ENCODE measurements around the gene GRM3. TPM values are rescaled to one million over a fixed set of nuclear protein-coding genes. Genes with fewer than 3 reads are reported as not detected.

Gene GRM3
- polyA plus RNA-seq, 1 experiment, result not detected

- TF ChIP-seq, protein P1, sequence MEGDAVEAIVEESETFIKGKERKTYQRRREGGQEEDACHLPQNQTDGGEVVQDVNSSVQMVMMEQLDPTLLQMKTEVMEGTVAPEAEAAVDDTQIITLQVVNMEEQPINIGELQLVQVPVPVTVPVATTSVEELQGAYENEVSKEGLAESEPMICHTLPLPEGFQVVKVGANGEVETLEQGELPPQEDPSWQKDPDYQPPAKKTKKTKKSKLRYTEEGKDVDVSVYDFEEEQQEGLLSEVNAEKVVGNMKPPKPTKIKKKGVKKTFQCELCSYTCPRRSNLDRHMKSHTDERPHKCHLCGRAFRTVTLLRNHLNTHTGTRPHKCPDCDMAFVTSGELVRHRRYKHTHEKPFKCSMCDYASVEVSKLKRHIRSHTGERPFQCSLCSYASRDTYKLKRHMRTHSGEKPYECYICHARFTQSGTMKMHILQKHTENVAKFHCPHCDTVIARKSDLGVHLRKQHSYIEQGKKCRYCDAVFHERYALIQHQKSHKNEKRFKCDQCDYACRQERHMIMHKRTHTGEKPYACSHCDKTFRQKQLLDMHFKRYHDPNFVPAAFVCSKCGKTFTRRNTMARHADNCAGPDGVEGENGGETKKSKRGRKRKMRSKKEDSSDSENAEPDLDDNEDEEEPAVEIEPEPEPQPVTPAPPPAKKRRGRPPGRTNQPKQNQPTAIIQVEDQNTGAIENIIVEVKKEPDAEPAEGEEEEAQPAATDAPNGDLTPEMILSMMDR (IDR thresholded peaks at IDR 0.05; ENCODE audit: insufficient read depth, low read depth, low read length), result no peak
- CTCF ChIA-PET, result no interaction called here
- POLR2A ChIA-PET, result no interaction called here
- Histone ChIP-seq H3K36me3 (ENCODE audit: control insufficient read depth, insufficient read depth, low read length) (no peaks in the 10 kb centered on the region), H3K4me3 (ENCODE audit: low read depth, low read length) (no peak overlapping the region), H3K27me3 (ENCODE audit: control insufficient read depth, insufficient read depth, low read length) (no peaks in the 10 kb centered on the region)
- no peak for DNase-seq (ENCODE audit: low read depth)
These were observed 200.9 kb downstream of the GRM3 start for GRCh38 chr7:86844608-86845007.

GRCh38 chr7:86846494-86847190 lies 202.9 kb downstream of the GRM3 start:
- POLR2A ChIA-PET, result no interaction called here
- no peak overlapping the region for H3K4me3 ChIP-seq (ENCODE audit: low read depth, low read length)
- no peak for DNase-seq (ENCODE audit: low read depth)
- H3K27me3 ChIP-seq (ENCODE audit: control insufficient read depth, insufficient read depth, low read length), result no peaks in the 10 kb centered on the region
- CTCF ChIA-PET, result no interaction called here
- no peaks in the 10 kb centered on the region for H3K36me3 ChIP-seq (ENCODE audit: control insufficient read depth, insufficient read depth, low read length)
- TF ChIP-seq, protein P1 (IDR thresholded peaks at IDR 0.05; ENCODE audit: insufficient read depth, low read depth, low read length), result no peak

GRCh38 chr7:86848226-86848625 lies 204.5 kb downstream of the GRM3 start:
- CTCF ChIA-PET, result no interaction called here
- POLR2A ChIA-PET, result no interaction called here
- Histone ChIP-seq H3K36me3 (ENCODE audit: control insufficient read depth, insufficient read depth, low read length) (no peaks in the 10 kb centered on the region), H3K4me3 (ENCODE audit: low read depth, low read length) (no peak overlapping the region), H3K27me3 (ENCODE audit: control insufficient read depth, insufficient read depth, low read length) (no peaks in the 10 kb centered on the region)
- DNase-seq (ENCODE audit: low read depth), result no peak
- TF ChIP-seq, protein P1 (IDR thresholded peaks at IDR 0.05; ENCODE audit: insufficient read depth, low read depth, low read length), result no peak

GRCh38 chr7:86851566-86851965 lies 207.9 kb downstream of the GRM3 start:
- Histone ChIP-seq H3K27me3 (ENCODE audit: control insufficient read depth, insufficient read depth, low read length) (no peaks in the 10 kb centered on the region), H3K4me3 (ENCODE audit: low read depth, low read length) (no peak overlapping the region), H3K36me3 (ENCODE audit: control insufficient read depth, insufficient read depth, low read length) (no peaks in the 10 kb centered on the region)
- ChIA-PET POLR2A (interaction anchor here (0.6 kb wide), 1 partner anchor 13 kb away, joined by 4 read pairs; no protein-coding TSS in a partner anchor), CTCF (no interaction called here)
- TF ChIP-seq, protein P1 (IDR thresholded peaks at IDR 0.05; ENCODE audit: insufficient read depth, low read depth, low read length), result no peak
- DNase-seq (ENCODE audit: low read depth), result no peak

- Histone ChIP-seq H3K36me3 (ENCODE audit: control insufficient read depth, insufficient read depth, low read length) (no peaks in the 10 kb centered on the region), H3K27me3 (ENCODE audit: control insufficient read depth, insufficient read depth, low read length) (no peaks in the 10 kb centered on the region), H3K4me3 (ENCODE audit: low read depth, low read length) (no peak overlapping the region)
- no peak for DNase-seq (ENCODE audit: low read depth)
- POLR2A ChIA-PET, result no interaction called here
- CTCF ChIA-PET, result no interaction called here
- TF ChIP-seq, protein P1 (IDR thresholded peaks at IDR 0.05; ENCODE audit: insufficient read depth, low read depth, low read length), result no peak
These were observed 219.7 kb downstream of the GRM3 start for GRCh38 chr7:86863452-86863851.
